Posterior cingulate gyrus (tissue), 11 donors: ENCODE results near the gene TMEM187.
"Not testable (repeated sequence)": the region's sequence is repeated elsewhere in the genome, so short reads cannot be mapped to it uniquely, and the experiment has no call there.

ENCODE experiments used
- DNase-seq, 10 donors: peaks; one replicate each; pipeline versions ENCODE4 v3.0.0 to v3.0.0-alpha.2; 2020 to 2021; ENCODE audit warnings: mixed read lengths in 3 of 10
- intact Hi-C: fragments of 100-400 bp; cut with DNase I; formaldehyde crosslinking; loops from one replicate; pipeline ENCODE4 v1.15.1; 2023

Gene TMEM187

DNA sequence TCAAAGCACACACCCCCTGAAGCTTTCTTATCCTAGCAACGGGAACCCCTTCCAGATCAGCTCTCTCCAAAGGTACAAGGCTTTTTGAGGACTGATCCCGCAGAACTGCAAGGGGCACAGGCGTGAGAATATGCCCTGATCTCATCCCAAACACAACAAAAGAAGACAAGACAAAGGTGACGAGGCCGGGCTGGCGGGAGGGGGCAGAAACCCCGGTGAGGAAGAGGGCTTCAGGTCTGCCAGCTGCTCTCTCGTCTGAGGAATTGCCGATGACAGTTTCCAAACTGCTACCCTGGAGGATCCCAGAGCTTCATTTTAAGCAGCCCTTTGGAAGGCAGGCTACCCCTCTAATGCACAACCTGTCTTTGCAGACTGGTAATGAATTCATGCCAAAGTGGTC, 4.3 kb upstream of the TMEM187 start:
- no peak for DNase-seq
- intact Hi-C loops: no loop called here

DNA sequence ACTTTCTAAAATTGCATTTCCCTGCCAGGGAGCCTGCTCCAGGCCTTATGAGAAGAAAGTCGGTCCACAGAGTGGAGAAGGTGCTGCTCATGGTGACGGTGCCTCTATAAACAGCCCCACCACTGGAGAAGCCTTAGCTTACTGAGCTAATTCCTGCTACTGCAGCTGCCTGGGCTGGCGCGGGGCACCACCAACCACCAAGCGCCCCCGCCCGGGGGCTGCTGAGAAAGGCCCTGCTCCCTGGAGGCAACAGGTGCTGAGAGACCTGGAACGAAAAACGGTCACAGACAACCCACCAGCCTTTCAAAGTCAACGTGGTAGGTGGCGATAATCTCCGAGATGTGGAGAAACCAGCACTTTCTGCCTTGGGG, 3.8 kb upstream of the TMEM187 start:
- intact Hi-C loops: no loop called here
- peak in 1 of 10 donors; percentile 27 for DNase-seq

DNA sequence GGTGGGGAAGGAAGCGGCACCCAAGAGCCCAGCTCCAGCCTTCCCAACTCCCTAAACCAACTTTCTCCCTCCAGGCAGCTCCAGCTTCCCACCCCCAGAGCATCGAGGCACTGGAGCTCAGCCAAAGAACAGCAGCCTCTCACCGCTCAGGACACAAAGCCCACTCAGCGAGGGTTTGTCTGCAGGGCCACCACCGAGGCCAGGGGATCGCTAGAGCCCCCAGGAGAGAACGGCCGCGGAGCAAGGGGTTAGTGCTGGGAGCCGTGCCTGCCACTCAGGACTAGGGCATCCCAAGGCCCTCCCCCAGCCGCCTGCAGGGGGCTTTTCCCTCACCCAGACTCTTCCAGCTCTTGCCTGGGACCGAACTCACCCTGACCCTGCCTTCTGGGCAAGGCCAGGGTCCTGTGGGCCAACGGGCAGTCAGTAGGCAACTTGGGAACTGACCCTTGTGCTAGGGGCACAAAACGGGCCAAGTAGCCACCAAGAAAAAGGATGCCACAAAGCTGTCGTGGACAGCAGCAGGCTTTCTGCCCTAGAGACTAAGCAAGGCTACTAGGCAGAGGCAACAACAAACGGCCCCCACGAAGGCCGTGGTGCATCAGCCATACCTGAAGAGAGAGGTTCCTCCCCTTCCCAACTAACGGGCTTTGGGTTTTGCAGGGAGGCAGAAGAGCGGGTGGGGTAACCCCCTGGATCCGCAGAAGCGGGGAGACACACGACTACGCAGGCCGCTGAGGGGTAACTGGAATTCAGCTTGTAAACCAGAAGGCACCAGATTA, 3.2 kb upstream of the TMEM187 start:
- intact Hi-C loops: no loop called here
- no peak for DNase-seq

DNA sequence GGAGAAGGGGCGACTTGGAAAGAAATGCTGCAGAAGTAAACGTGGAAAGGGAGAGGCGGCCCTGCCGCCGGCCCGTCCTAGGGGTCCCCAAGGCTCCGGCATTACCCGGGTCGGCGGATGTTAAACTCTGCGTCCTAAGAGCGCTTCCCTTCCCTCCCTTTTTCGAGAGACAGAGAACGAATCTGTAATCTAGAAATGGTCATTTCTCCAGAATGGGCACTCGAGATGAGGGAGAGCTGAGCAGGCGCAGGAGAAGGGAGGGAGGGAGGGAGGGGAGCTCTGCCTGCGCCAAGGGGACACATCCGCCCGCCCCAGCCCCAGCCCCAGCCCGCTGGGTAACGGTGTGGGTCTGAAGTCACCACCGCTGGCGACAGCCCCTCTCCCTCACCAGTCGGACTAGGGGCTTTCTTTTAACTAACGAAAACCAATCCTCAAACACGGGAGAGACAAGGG, 2.6 kb upstream of the TMEM187 start:
- peak in 7 of 10 donors; percentile 33 to 92 (median 54) for DNase-seq
- intact Hi-C loops: loop anchor here (2.0 kb wide), 1 partner anchor 41 kb away; no protein-coding TSS in a partner anchor

DNA sequence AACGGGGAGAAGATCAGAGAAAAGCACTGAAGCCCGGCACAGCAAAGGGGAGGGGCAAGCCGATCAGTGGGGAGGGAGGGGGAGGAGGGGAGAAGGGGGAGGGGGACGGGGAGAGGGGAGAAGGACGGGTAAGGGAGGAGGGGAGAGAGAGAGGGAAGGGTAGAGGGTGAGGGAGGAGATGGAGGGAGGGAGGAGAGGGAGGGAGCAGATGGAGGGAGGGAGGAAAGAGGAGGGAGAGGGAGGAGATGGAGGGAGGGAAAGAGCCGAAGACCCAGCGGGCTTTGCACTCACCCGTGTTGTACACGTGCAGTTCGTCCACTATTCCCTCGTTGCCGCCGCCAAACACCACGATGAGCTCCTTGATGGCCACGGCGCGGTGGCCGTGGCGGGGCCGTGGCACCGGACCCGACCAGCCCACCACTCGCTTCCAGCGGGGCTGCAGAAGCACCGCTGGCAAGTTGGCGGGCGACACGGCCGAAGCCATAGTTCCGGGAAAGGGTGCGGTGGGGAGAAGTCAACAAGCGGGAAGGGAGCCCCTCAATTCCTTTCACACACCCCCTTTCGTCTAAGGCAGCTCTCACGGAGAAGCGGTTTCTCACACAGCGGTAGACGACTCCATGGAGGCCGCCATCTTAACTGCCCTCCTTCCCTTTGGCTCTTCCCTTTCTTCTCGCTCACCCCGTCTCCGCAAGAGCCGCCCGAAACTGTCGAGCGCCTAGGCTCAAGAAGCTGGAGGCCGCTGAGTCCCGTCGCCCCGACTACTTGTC, 2.0 kb upstream of the TMEM187 start:
- intact Hi-C loops: loop anchor here (2.0 kb wide), 1 partner anchor 42 kb away; no protein-coding TSS in a partner anchor
- peak in 2 of 10 donors; percentile 24 to 87 for DNase-seq

DNA sequence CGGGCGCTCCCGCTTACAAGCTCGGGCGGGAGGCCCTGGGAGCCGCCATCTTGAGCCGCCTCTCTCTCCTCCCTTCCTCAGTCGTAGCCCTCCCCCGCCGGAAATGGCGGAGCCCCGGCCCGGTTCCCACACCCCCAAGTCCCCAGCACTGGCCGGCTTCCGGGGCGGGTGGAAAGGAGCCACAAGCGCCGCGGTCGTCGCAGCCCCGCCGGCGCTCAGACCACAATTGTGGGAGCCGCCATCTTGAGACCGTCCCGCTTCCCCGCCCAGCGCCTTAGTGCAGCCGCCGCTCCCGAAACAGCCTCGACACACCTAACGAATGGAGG, 1.5 kb upstream of the TMEM187 start:
- intact Hi-C loops: loop anchor here (2.0 kb wide), 1 partner anchor 42 kb away; no protein-coding TSS in a partner anchor
- DNase-seq: peak; percentile 78 to 98 (median 88)

DNA sequence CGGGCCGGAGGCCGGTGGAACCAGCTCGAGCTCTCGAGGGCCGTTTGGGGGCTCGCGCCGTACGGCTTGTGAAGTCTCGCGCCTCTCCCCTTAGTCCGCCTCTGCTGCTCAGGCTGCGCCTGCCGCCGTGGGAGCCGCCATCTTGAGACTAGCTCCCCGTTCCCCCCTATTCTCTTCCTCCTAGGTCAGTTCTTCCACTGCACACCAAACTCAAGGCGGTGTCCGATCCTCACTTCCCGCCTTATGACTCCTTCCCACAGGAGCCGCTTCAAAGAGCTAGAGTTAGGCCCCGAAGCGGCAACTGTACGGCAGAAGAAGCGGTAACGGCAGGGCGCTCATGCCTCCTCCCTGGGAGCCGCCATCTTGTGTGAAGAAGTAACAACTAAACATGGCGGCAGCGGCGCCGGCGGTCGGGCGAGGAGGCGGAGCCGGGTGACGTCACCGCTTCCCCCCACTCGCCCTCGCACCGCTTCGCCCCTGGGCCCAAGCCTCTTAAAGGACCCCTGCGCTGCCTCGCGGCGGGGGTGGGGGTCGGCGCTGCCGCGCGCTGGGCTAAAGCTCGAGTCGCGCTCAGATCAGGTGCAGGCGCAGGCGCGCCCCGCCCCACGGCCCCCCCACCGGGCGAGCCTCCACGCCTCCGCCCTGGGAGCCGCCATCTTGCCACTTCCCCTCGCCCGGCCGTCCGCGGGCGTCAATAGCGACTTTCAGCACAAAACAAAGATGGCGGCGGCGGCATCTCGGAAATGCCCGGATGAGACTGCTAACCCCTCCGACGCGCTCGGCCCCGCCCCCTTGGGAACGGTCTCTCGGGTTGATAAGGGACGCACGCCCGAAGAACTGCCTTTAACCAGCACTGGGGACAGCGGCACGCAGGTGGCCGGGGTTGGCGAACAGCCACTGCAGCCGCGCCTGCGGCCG, 845 bp upstream of the TMEM187 start, which contains the start of gene HCFC1:
HCFC1 (minus strand) TSS at position 369 of the 918 bp plus-strand sequence. CDS start 978 bp downstream, outside the sequence.
- intact Hi-C loops: loop anchor here (2.0 kb wide), 1 partner anchor 43 kb away; no protein-coding TSS in a partner anchor
- DNase-seq: peak; percentile 73 to 98 (median 88)

DNA sequence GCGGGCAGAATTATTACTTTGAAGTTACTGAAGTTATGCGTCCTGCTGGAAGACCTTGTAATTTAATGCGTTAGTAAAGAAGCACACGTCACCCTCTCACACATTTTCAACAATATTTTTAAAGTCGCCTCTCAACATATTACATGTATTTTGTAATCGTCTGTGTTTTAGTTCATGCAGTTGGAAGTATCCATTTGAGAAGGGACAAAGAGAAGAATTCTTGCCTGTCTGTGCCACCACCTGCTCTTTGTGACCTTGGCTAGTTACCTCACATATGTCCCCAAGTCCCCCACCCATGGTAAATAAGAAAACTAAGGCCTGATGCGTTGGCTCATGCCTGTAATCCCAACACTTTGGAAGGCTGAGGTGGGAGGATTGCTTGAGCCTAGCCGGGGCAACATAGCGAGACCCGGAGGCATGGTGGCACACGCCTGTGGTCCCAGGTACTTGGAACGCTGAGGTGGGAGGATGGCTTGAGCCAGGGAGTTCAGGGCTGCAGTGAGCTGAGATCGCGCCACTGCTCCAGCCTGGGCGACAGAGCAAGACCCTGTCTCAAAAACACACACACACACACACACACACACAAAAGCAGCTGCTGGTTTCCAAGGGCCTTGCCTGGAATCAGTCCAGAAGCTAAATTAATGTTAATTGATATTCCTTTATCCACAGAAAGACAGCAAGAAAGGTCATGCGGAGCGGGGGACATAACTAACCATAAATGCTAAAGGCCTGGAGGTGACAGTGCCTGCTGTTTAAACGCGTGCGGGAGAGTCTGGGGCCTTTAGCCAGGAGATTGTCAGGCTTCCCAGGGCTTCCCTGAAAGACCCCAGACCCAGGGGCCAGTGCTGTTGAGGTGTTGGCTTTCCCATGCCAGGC, 811 bp downstream of the TMEM187 start:
- no peak for DNase-seq
- intact Hi-C loops: no loop called here

DNA sequence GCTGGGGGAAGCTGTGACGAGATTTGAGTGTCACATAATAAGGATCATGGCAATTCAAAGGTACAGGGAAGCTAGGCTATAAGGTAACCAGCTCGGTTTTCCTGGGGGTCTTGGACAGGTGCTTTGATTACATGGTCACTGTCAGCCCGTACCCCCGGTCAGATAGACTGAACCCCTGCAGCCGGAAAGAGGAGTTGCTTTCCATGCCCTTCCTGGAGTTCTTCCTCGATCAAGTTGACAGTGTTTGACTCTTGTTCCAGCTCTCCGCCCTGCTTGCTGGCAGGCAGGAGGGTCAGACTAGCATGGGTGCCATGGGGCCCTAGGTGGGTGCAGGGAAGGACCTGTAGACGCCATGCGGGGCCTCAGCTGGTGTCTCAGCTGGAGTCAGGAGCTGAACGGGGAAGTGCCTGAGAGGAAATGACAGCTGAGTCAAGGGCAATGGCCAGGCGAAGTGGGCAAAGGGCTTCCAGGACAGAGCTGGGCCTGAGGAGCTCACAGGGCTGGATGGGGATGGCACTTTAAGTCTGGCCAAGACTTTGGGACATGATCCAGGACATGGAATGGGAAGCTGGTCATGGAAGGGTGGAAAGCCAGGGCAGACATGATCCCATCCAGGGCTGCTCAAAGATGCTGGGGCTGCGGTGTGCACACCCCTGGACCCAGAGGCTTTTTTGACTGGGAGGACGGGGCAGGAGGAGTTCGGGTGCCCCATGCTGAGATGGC, 1.6 kb downstream of the TMEM187 start:
- peak in 1 of 10 donors; percentile 76 for DNase-seq
- intact Hi-C loops: no loop called here

DNA sequence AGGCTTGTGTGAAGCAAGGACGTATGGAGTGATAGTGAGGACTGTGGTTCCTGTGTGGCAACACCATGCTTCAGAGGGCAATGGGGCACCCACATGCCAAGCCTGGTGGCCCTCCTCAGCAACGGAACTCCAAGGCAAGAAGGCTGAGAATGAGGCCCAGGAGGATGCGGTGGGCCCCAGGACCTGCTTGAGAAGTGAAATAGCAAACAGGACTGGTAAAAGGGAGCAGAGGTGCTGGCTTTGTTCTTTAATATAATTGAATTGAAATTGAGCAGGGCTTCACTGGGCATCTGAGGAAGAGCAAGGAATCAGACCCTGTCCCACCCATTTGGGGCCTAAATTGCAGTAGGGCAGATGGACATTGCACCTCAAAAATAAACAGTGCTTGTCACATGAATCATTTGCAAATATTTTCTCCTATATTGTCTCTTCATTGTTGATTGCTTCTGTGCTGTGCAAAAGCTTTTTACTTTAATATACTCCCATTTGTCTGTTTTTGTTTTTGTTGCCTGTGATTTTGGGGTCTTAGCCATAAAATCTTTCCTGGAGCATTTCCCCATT, 2.3 kb downstream of the TMEM187 start:
- intact Hi-C loops: no loop called here
- DNase-seq: no peak

DNA sequence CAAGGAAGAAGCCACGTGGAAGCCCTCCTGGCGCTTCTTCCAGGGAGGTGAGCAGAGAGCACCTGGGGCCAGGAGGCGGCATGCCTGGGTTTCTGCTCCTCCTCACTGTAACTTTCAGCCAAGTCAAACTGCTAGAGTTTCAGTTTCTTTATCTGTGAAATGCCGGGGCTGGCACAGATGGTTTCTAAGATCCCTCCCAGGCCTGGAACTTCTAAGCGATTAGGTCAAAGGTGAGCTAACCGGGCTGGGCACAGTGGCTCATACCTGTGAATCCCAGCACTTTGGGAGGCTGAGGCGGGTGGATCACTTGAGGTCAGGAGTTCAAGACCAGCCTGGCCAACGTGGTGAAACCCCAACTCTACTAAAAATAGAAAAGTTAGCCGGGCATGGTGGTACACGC, 7.8 kb downstream of the TMEM187 start:
- DNase-seq, intact Hi-C loops: not testable (repeated sequence)

DNA sequence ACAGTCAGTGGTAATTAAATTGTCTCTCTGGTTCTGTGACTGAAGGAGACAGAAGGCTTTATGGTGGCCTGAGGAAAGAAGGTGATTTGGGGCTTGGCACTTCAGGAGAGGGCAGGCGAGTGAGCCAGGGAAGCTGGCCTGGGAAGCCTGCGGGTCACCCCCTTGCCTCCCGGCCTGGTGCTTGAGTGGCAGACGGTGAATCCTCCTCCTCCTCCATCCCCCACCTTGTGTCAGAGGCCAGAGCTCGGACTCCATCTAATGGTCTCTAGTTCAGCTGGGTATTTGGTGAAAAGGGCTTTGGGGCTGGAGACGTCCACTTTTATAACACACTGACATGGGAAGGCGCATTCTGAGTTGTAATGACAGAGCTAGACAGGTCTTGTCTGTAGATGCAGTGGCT, 8.7 kb downstream of the TMEM187 start:
- intact Hi-C loops: no loop called here
- DNase-seq: peak in 1 of 10 donors; percentile 59

DNA sequence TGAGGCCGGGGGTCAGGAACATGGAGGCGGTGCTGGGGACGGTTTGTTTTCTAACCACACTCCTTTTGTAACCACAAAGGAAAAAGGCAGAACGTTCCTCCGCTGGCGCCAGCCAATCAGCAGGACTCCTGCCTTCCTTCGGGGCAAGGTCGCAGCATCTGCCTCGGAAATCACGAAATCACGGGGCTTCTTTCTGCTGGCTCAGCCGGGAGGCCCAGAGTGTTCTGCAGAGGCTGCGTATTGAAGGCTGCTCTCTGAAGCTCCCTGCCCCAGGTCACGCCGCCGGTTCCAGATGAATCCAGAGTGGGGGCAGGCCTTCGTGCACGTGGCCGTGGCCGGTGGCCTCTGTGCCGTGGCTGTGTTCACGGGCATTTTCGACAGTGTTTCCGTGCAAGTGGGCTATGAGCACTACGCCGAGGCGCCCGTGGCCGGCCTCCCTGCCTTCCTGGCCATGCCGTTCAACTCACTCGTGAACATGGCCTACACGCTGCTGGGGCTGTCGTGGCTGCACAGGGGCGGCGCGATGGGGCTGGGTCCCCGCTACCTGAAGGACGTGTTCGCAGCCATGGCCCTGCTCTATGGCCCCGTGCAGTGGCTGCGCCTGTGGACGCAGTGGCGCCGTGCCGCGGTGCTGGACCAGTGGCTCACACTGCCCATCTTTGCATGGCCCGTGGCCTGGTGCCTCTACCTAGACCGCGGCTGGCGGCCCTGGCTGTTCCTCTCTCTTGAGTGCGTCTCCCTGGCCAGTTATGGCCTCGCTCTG, 9.4 kb downstream of the TMEM187 start:
- DNase-seq: peak in 1 of 10 donors; percentile 83
- intact Hi-C loops: no loop called here

DNA sequence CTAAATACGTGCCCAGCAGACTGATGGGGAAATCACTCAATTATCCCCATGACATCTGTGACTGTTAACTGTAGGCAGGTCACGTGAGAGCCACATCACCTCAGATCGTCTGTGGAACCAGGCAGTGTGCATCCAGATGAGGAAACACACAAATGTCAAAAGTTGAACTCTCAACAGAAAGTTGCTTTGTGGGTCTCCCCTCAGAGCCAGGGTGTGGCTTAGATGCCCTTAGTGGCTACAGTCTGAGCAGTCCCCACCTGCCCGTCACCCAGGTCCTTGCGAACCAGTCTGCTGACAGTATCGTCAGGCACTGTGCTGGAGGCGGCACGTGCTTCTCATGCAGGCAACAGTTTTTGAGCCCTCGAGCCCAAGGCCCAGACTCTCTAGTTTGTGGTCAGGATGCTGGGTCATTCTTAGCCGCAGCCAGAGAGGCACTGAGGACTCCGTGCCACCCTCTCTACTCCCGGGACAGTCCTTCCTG, 10.8 kb downstream of the TMEM187 start:
- intact Hi-C loops: no loop called here
- no peak for DNase-seq

DNA sequence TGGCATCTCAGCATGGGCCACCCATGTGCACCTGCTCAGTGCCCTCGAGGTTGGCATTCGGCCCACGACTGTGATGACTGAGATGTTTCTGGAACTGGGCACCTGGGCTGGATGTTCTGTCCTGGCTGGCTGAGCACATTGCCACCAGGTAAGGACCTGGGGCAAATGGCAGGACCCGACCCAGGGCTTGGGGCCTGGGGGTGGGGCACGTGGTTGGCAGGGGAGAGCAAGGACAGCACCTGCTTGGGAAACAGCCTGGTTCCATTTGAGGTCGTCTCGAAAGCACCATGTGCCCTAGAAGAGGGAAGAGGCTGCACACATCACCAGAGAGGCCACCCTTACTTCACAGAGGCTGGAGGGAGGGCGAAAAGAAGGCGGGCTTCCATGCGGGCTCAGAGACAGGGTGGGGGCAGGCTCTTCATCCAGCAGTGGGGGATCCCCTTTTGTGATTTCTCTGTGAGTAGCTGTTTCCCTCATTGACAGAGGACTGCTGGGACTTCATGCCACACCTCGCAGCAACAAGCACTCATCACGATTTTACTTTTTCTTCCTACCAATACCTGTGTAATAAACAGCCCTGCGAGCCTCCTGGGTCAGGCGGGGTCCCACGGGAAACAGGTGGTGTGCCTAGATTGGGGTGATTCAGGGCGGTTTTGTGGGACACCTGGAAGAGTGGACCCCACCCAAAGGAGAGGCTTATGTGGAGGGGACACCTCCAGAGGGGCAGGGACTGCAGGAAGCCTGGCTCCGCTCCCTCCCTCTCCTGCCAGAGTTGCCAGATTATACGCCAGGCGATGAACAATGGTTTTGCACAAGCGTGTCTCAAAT, 12.0 kb downstream of the TMEM187 start:
- DNase-seq: peak in 2 of 10 donors; percentile 61 to 74
- intact Hi-C loops: no loop called here

DNA sequence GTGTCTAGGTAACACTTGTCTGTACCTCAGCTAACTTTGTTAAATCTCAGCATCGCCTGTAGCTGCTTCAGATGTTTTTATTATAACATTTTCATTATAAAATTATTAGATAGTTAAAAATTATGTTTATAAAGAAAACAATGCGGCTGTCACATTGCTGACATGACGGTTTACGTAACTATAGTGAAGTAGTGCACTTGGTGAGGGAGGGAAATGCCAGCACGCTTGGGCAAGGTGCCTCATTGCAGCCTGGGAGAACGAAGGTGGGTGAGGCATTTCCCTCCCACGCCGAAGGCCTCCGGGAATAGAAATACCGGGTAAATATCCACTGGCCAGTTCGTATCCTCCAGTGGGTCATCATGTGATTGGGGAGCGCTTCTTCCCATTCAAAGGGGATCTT, 15.9 kb downstream of the TMEM187 start:
- DNase-seq: no peak
- intact Hi-C loops: no loop called here
